B cell (primary cell): Measurements from ENCODE around the gene NFASC. TPM values are rescaled to one million over a fixed set of nuclear protein-coding genes. Genes with fewer than 3 reads are reported as not detected.

Source experiments
- ATAC-seq: fragments of 200-7000 bp; cut with Tn5 transposase; one replicate; pipeline ENCODE4 v1.10.0; 2021; ENCODE audit warnings: low read depth, mild to moderate bottlenecking, moderate number of reproducible peaks, moderate library complexity
- CTCF ChIA-PET: fragments of 350-600 bp; sonication (Branson Sonifier 250); formaldehyde crosslinking; loops from one replicate; lab custom pipeline; 2021; ENCODE audit warnings: antibody characterized with exemption, inconsistent platforms; lab: Charles Lee
- POLR2A ChIA-PET: fragments of 350-600 bp; sonication (Branson Sonifier 250); formaldehyde crosslinking; loops from one replicate; lab custom pipeline; 2021; ENCODE audit warnings: antibody characterized with exemption; lab: Charles Lee
- DNase-seq: peaks from one replicate; pipeline ENCODE4 v3.0.0; 2013
- H2AFZ ChIP-seq: 2 replicates; pipeline ENCODE4 v1.6.1; 2012; ENCODE audit warnings: mild to moderate bottlenecking, low read depth, low read length; ENCODE audit not compliant: insufficient read depth, poor library complexity, severe bottlenecking
- H3K27ac ChIP-seq, 2 donors: 1 replicate in 1 of 2; 2 replicates in 1 of 2; pipeline ENCODE4 v1.5.1; 2012 to 2013; ENCODE audit warnings: low read length in 2 of 2, mild to moderate bottlenecking in 2 of 2, moderate library complexity in 1 of 2
- H3K27me3 ChIP-seq, 4 experiments: fragments of 200-600 bp in 1 of 4; sonication (generic) in 1 of 4; replicated peaks in 1 of 4; 1 replicate in 2 of 4; 2 replicates in 2 of 4; pipeline versions ENCODE4 v1.6.1 to v1.7.0; 2013 to 2016; ENCODE audit warnings: low read length in 3 of 4, mild to moderate bottlenecking in 2 of 4, mixed read lengths in 1 of 4, moderate library complexity in 1 of 4; ENCODE audit not compliant: insufficient read depth in 4 of 4, control insufficient read depth in 3 of 4; ENCODE audit errors: control extremely low read depth in 1 of 4
- H3K36me3 ChIP-seq, 2 experiments: replicated peaks in 1 of 2; 1 replicate in 1 of 2; 2 replicates in 1 of 2; pipeline versions ENCODE4 v1.6.1 to v1.7.1; 2013; ENCODE audit warnings: low read length in 1 of 2; ENCODE audit not compliant: insufficient read depth in 2 of 2, control insufficient read depth in 1 of 2; ENCODE audit errors: control extremely low read depth in 1 of 2, extremely low read depth in 1 of 2
- H3K4me1 ChIP-seq, 2 donors: fragments of 200-600 bp in 1 of 2; sonication (generic) in 1 of 2; 1 replicate in 1 of 2; 2 replicates in 1 of 2; pipeline versions ENCODE4 v1.5.1 to v1.6.1; 2013 to 2017; ENCODE audit warnings: low read length in 2 of 2; ENCODE audit not compliant: control insufficient read depth in 2 of 2, insufficient read depth in 2 of 2
- H3K4me2 ChIP-seq: replicated peaks from 2 replicates; pipeline ENCODE3; 2012; ENCODE audit warnings: mild to moderate bottlenecking, low read depth, low read length; ENCODE audit not compliant: poor library complexity, severe bottlenecking
- H3K4me3 ChIP-seq, 5 experiments: fragments of 200-600 bp in 1 of 5; sonication (generic) in 1 of 5; 1 replicate in 3 of 5; 2 replicates in 2 of 5; pipeline versions ENCODE4 v1.5.1 to v1.7.0; 2011 to 2016; ENCODE audit warnings: low read length in 4 of 5, mild to moderate bottlenecking in 4 of 5, low read depth in 2 of 5, control low read depth in 1 of 5, moderate library complexity in 1 of 5; ENCODE audit not compliant: insufficient read depth in 1 of 5; ENCODE audit errors: control extremely low read depth in 1 of 5, extremely low read depth in 1 of 5
- H3K79me2 ChIP-seq: fragments of 200-600 bp; sonication (generic); one replicate; pipeline ENCODE4 v1.6.0; 2016; ENCODE audit warnings: low read length; ENCODE audit not compliant: control insufficient read depth, insufficient read depth
- H3K9ac ChIP-seq: fragments of 200-600 bp; sonication (generic); 2 replicates; pipeline ENCODE4 v1.6.1; 2017; ENCODE audit warnings: mild to moderate bottlenecking, low read length, moderate library complexity
- H3K9me3 ChIP-seq, 3 donors: one replicate each; pipeline versions ENCODE4 v1.6.1 to v1.7.1; 2013; ENCODE audit warnings: low read length in 2 of 3; ENCODE audit not compliant: control insufficient read depth in 2 of 3, insufficient read depth in 1 of 3; ENCODE audit errors: control extremely low read depth in 1 of 3
- H4K20me1 ChIP-seq: 2 replicates; pipeline ENCODE4 v1.6.0; 2012; ENCODE audit warnings: mild to moderate bottlenecking, low read length; ENCODE audit not compliant: insufficient read depth, control insufficient read depth, poor library complexity, severe bottlenecking
- H3K27ac Mint-ChIP-seq: one replicate; pipeline ENCODE4 v1.8.0; 2021; ENCODE audit warnings: mixed read lengths
- H3K27me3 Mint-ChIP-seq: one replicate; pipeline ENCODE4 v1.8.0; 2021; ENCODE audit warnings: mixed read lengths
- H3K4me1 Mint-ChIP-seq: one replicate; pipeline ENCODE4 v1.8.0; 2021; ENCODE audit warnings: mixed read lengths
- H3K4me3 Mint-ChIP-seq: one replicate; pipeline ENCODE4 v1.8.0; 2021; ENCODE audit warnings: mixed read lengths
- H3K9me3 Mint-ChIP-seq: one replicate; pipeline ENCODE4 v1.8.0; 2022; ENCODE audit warnings: mixed read lengths; ENCODE audit not compliant: insufficient read depth
- CTCF ChIP-seq: fragments of 200-600 bp; IDR thresholded peaks from one replicate; pipeline ENCODE4 v1.8.0; 2022; ENCODE audit warnings: antibody characterized with exemption, mild to moderate bottlenecking
- EZH2 ChIP-seq: IDR thresholded peaks from 2 replicates; pipeline ENCODE4 v1.6.1; 2012; ENCODE audit warnings: borderline replicate concordance, low read depth, mild to moderate bottlenecking, moderate library complexity, low read length; ENCODE audit not compliant: insufficient read depth, poor library complexity, severe bottlenecking
- WGBS: methylation state at CpG from one replicate; pipeline ENCODE4 v1.1.5; 2013; ENCODE audit warnings: missing lambda C conversion rate; ENCODE audit not compliant: insufficient coverage; 5-methylcytosine and 5-hydroxymethylcytosine counted together
- intact Hi-C: fragments of 100-400 bp; cut with micrococcal nuclease; formaldehyde crosslinking; loops from one replicate; pipeline ENCODE4 v1.10.0; 2022
- polyA plus RNA-seq: library from polyadenylated mRNA; depleted of rRNA; stranded (reverse); fragments of >200 nt; gene quantifications from 2 replicates; pipeline ENCODE4 v1.2.3, GENCODE V29; 2012
- total RNA-seq, 2 donors: library from RNA; stranded (reverse); fragments of 120-200 nt in 1 of 2; gene quantifications; 1 replicate in 1 of 2; 2 replicates in 1 of 2; pipeline versions ENCODE4 v1.2.3 to v1.2.4, GENCODE V29; 2013 to 2022

NFASC gene
- total and polyA plus RNA-seq, 2 donors (not counting 1 experiment from before 2014, with no cell fraction given), result 0.06 to 0.39 TPM

- Histone ChIP-seq H3K36me3 (no peaks in the 10 kb centered on the region), H2AFZ (no peak overlapping the region), H3K4me2 (no peak overlapping the region), H3K9me3 (no peaks in the 10 kb centered on the region), H3K4me1 (no peaks in the 10 kb centered on the region), H3K9ac (no peak overlapping the region), H3K4me3 (no peak overlapping the region), H3K27ac (no peak overlapping the region), H3K27me3 (no peaks in the 10 kb centered on the region), H4K20me1 (no peaks in the 10 kb centered on the region), H3K79me2 (no peaks in the 10 kb centered on the region)
- H3K4me1 Mint-ChIP-seq, result no peaks in the 10 kb centered on the region
- ChIA-PET POLR2A (no interaction called here), CTCF (no interaction called here)
- no peak overlapping the region for H3K27ac Mint-ChIP-seq
- no peaks in the 10 kb centered on the region for H3K9me3 Mint-ChIP-seq
- TF ChIP-seq EZH2 (no peak), CTCF (no peak)
- intact Hi-C loops, result no loop called here
- ATAC-seq (no peak), DNase-seq (no peak)
- peaks cover 5% of the 10 kb centered on the region for H3K27me3 Mint-ChIP-seq
- WGBS, result 89% methylated on average over 9 of the region's 9 CpGs
- no peak overlapping the region for H3K4me3 Mint-ChIP-seq
These were observed 144.6 kb downstream of the NFASC start for GRCh38 chr1:205015241-205015640.

DNA sequence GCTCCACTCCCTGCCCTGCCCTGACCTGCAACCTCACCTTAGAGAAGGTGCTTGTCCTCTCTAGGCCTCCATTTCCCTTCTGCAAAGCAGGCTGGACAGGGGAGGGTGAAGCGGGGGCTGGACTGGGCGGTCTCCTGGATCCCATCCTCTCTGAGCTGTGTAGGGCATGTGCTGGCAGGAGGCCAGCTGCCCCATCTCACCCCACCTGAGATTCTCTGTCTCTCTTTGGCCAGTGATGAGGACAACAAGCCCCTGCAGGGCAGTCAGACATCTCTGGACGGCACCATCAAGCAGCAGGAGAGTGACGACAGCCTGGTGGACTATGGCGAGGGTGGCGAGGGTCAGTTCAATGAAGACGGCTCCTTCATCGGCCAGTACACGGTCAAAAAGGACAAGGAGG is 145.4 kb downstream of the NFASC start:
- no peak overlapping the region for H3K4me3 Mint-ChIP-seq
- CTCF ChIA-PET, result no interaction called here

More for the DNA sequence above, 145.4 kb downstream of the NFASC start:
- no peak overlapping the region for H3K27ac ChIP-seq
- Mint-ChIP-seq H3K9me3 (no peaks in the 10 kb centered on the region), H3K27me3 (peaks cover 5% of the 10 kb centered on the region), H3K27ac (no peak overlapping the region), H3K4me1 (no peaks in the 10 kb centered on the region)
- intact Hi-C loops, result no loop called here
- H3K4me1 ChIP-seq, result no peaks in the 10 kb centered on the region
- H3K9me3 ChIP-seq, result no peaks in the 10 kb centered on the region
- no peaks in the 10 kb centered on the region for H4K20me1 ChIP-seq
- no peaks in the 10 kb centered on the region for H3K27me3 ChIP-seq
- WGBS, result 93% methylated on average over 9 of the region's 9 CpGs
- no peak overlapping the region for H3K4me3 ChIP-seq
- no peak overlapping the region for H2AFZ ChIP-seq
- no peak for TF ChIP-seq CTCF
- no peak for TF ChIP-seq EZH2
- no peak overlapping the region for H3K4me2 ChIP-seq
- no peaks in the 10 kb centered on the region for H3K79me2 ChIP-seq
- DNase-seq, result no peak
- no peaks in the 10 kb centered on the region for H3K36me3 ChIP-seq
- ATAC-seq, result no peak
- H3K9ac ChIP-seq, result no peak overlapping the region
- POLR2A ChIA-PET, result no interaction called here
